HFF-Myc (cell line): Measurements from ENCODE around the gene TBX1.
A peak's percentile ranks its signal among the peaks of the same experiment; 100 is the strongest.

Experiments used
- DNase-seq: peaks from one replicate; pipeline ENCODE4 v3.0.0-alpha.2; 2011; ENCODE audit warnings: low read depth; ENCODE audit errors: extremely low read depth
- H3K4me3 ChIP-seq: replicated peaks from 2 replicates; pipeline ENCODE4 v1.5.1; 2011; ENCODE audit warnings: low read depth, mild to moderate bottlenecking, control low read depth, low read length
- CTCF ChIP-seq: IDR thresholded peaks from 2 replicates; pipeline ENCODE4 v1.5.1; 2012; ENCODE audit warnings: mild to moderate bottlenecking, low read depth, low read length, control low read depth; ENCODE audit errors: missing control alignments

The TBX1 gene

GRCh38 chr22:19755145-19755710 is 5.3 kb upstream of the TBX1 start:
- no peak for TF ChIP-seq CTCF
- no peak for DNase-seq
- no peak overlapping the region for H3K4me3 ChIP-seq

GRCh38 chr22:19755722-19756287 is 4.8 kb upstream of the TBX1 start:
- no peak for DNase-seq
- H3K4me3 ChIP-seq: no peak overlapping the region
- TF ChIP-seq CTCF: no peak

GRCh38 chr22:19756288-19757128 is 4.1 kb upstream of the TBX1 start:
- no peak overlapping the region for H3K4me3 ChIP-seq
- peak; percentile 52 for TF ChIP-seq CTCF
- DNase-seq: no peak

- no peak for DNase-seq
- no peak for TF ChIP-seq CTCF
- H3K4me3 ChIP-seq: no peak overlapping the region
Observed at GRCh38 chr22:19757140-19757984, 3.2 kb upstream of the TBX1 start.

GRCh38 chr22:19757985-19758895 is 2.3 kb upstream of the TBX1 start:
- H3K4me3 ChIP-seq: no peak overlapping the region
- DNase-seq: no peak
- no peak for TF ChIP-seq CTCF
